Mucosa of stomach (tissue), 1 donor: ENCODE measurements around the gene PDGFB.

Source experiments
- H3K27me3 ChIP-seq: one replicate; pipeline ENCODE4 v1.7.0; 2013; ENCODE audit warnings: mild to moderate bottlenecking, low read length; ENCODE audit not compliant: control insufficient read depth, insufficient read depth
- H3K36me3 ChIP-seq: one replicate; pipeline ENCODE4 v1.7.0; 2013; ENCODE audit warnings: low read length; ENCODE audit not compliant: control insufficient read depth, insufficient read depth
- H3K4me1 ChIP-seq: one replicate; pipeline ENCODE4 v1.7.0; 2013; ENCODE audit warnings: mild to moderate bottlenecking, low read length; ENCODE audit not compliant: control insufficient read depth, insufficient read depth
- H3K4me3 ChIP-seq: one replicate; pipeline ENCODE4 v1.7.0; 2013; ENCODE audit warnings: low read length
- H3K9ac ChIP-seq: one replicate; pipeline ENCODE4 v1.7.0; 2013; ENCODE audit warnings: mild to moderate bottlenecking, low read length, moderate library complexity
- H3K9me3 ChIP-seq: one replicate; pipeline ENCODE4 v1.7.0; 2013; ENCODE audit warnings: mild to moderate bottlenecking, low read length, moderate library complexity; ENCODE audit not compliant: control insufficient read depth
- donor health status: Pancreatic carcinoma.

The PDGFB gene

GRCh38 chr22:39249086-39249704 is 4.4 kb upstream of the PDGFB start:
- H3K9ac ChIP-seq = no peak overlapping the region
- H3K4me3 ChIP-seq = no peak overlapping the region
- no peaks in the 10 kb centered on the region for H3K9me3 ChIP-seq
- peaks cover 32% of the 10 kb centered on the region for H3K27me3 ChIP-seq
- peaks cover 36% of the 10 kb centered on the region for H3K4me1 ChIP-seq
- H3K36me3 ChIP-seq = no peaks in the 10 kb centered on the region

- H3K36me3 ChIP-seq = no peaks in the 10 kb centered on the region
- no peak overlapping the region for H3K4me3 ChIP-seq
- no peak overlapping the region for H3K9ac ChIP-seq
- peaks cover 33% of the 10 kb centered on the region for H3K4me1 ChIP-seq
- H3K9me3 ChIP-seq = no peaks in the 10 kb centered on the region
- peaks cover 39% of the 10 kb centered on the region for H3K27me3 ChIP-seq
Measured at GRCh38 chr22:39248254-39248653, 3.5 kb upstream of the PDGFB start.

DNA sequence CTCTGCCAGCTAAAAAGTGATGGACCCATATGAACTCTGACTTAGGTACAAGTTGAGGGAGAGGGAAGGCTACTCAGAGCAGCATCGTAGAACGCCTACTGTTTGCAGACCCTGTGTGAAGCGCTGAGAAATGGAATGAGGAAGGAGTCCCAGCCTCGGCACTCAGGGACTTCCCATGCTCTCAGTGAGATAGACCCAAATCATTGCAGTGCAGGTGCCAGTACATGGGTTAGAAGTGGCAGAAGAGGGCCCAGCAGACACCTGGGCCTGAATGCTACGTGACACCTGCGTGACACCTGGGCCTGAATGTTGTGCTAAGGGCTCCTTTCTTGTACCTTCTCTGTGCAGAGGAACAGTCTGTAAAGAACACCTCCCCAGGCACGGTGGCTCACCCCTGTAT is 2.6 kb upstream of the PDGFB start:
- H3K36me3 ChIP-seq = no peaks in the 10 kb centered on the region
- peaks cover 29% of the 10 kb centered on the region for H3K4me1 ChIP-seq
- no peaks in the 10 kb centered on the region for H3K9me3 ChIP-seq
- H3K4me3 ChIP-seq = no peak overlapping the region
- H3K27me3 ChIP-seq = peaks cover 45% of the 10 kb centered on the region
- H3K9ac ChIP-seq = no peak overlapping the region

DNA sequence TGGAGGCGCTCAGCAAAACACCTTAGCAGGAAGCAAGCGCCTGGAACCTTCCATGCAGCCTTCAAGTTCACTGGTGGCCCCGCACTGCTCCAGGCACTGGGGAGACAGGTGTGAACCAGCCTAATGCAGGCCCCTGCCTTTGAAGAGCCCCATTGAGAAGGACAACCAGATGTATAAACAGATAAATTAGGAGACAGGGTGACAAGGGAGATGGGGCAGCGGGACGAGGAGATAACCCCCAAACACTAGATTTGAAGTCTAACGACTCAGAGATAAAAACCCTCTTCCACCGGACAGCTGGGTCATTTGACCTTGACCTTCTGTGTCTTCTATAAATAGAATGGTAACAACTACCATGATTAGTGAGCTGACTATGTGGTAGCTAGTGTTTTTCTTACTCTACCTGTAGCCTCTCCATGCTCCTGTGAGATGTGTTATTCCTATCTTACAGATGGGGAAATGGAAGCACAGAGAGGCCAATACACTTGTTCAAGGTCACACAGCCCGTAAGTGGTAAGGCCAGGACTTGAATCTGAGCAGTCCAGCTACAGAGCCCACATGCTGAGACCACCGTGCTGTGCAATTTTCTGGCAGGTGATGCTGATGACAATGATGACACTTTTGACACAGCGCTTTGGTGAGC is 2.0 kb upstream of the PDGFB start:
- Histone ChIP-seq H3K4me1 (peaks cover 26% of the 10 kb centered on the region), H3K9ac (no peak overlapping the region), H3K9me3 (no peaks in the 10 kb centered on the region), H3K36me3 (no peaks in the 10 kb centered on the region), H3K4me3 (no peak overlapping the region), H3K27me3 (peaks cover 45% of the 10 kb centered on the region)

DNA sequence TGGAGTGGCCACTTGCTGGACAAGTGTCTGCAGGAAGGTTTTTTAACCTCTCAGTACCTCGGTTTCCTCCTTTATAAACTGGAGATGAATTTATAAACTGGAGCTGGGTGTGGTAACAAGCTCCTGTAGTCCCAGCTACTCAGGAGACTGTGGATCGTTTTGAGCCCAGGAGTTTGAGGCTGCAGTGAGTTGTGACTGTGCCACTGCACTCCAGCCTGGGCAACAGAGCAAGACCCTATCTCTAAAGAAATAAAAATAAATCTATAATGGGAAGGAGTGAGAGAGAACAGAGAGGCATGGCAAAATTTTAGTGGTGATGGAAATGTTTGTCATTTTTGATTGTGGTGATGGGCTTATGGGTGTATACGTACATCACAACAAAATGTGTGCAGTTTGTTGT is 1.4 kb upstream of the PDGFB start:
- H3K36me3 ChIP-seq = no peaks in the 10 kb centered on the region
- no peak overlapping the region for H3K4me3 ChIP-seq
- H3K27me3 ChIP-seq = peaks cover 43% of the 10 kb centered on the region
- H3K9me3 ChIP-seq = no peaks in the 10 kb centered on the region
- peaks cover 28% of the 10 kb centered on the region for H3K4me1 ChIP-seq
- no peak overlapping the region for H3K9ac ChIP-seq

- Histone ChIP-seq H3K9ac (no peak overlapping the region), H3K27me3 (peaks cover 43% of the 10 kb centered on the region), H3K4me3 (no peak overlapping the region), H3K9me3 (no peaks in the 10 kb centered on the region), H3K36me3 (no peaks in the 10 kb centered on the region), H3K4me1 (peaks cover 37% of the 10 kb centered on the region)
Measured at GRCh38 chr22:39245130-39246039, 603 bp upstream of the PDGFB start.

DNA sequence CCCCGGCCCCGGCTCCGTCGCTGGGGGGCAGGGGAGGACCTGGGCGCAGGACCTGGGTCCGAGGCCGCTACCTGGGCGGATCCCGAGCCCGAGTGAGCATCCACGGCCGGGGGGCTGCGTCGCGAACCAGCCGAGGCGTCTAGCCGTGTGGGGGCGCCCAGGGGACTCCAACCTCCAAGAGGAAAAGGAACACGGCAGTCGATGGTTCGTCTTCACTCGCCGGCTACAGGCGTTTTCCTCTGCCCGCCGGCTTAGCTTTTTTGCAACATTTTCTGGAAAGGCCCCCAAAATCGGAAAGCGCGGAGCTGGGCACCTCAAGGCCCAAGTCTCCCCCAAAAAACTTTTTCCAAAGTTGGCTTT is 666 bp downstream of the PDGFB start:
- Histone ChIP-seq H3K27me3 (peaks cover 37% of the 10 kb centered on the region), H3K4me1 (peaks cover 49% of the 10 kb centered on the region), H3K9me3 (no peaks in the 10 kb centered on the region), H3K36me3 (no peaks in the 10 kb centered on the region), H3K4me3 (no peak overlapping the region), H3K9ac (peak overlapping the region; percentile 47)

GRCh38 chr22:39243439-39244135 is 1.2 kb downstream of the PDGFB start:
- Histone ChIP-seq H3K4me1 (peaks cover 55% of the 10 kb centered on the region), H3K9ac (peak overlapping the region; percentile 68), H3K27me3 (peaks cover 32% of the 10 kb centered on the region)

GRCh38 chr22:39242595-39243438 is 2.0 kb downstream of the PDGFB start:
- peaks cover 32% of the 10 kb centered on the region for H3K27me3 ChIP-seq
- H3K36me3 ChIP-seq = no peaks in the 10 kb centered on the region
- H3K4me3 ChIP-seq = peak overlapping the region; percentile 17
- H3K9ac ChIP-seq = peak overlapping the region; percentile 68
- no peaks in the 10 kb centered on the region for H3K9me3 ChIP-seq
- H3K4me1 ChIP-seq = peaks cover 62% of the 10 kb centered on the region

More at GRCh38 chr22:39243439-39244135, 1.2 kb downstream of the PDGFB start:
- Histone ChIP-seq H3K9me3 (no peaks in the 10 kb centered on the region), H3K4me3 (peak overlapping the region; percentile 17), H3K36me3 (no peaks in the 10 kb centered on the region)

GRCh38 chr22:39241794-39242594 is 2.8 kb downstream of the PDGFB start:
- Histone ChIP-seq H3K27me3 (peaks cover 31% of the 10 kb centered on the region), H3K9me3 (no peaks in the 10 kb centered on the region), H3K4me1 (peaks cover 70% of the 10 kb centered on the region), H3K9ac (peak overlapping the region; percentile 68), H3K36me3 (no peaks in the 10 kb centered on the region), H3K4me3 (no peak overlapping the region)
